ENCODE measurements around the gene PABPN1L. TPM values are rescaled to one million over a fixed set of nuclear protein-coding genes. Genes with fewer than 3 reads are reported as not detected.

PABPN1L gene
- total and polyA plus RNA-seq, 2 of the 4 experiments (the other 2 are of a cell fraction): not detected

DNA sequence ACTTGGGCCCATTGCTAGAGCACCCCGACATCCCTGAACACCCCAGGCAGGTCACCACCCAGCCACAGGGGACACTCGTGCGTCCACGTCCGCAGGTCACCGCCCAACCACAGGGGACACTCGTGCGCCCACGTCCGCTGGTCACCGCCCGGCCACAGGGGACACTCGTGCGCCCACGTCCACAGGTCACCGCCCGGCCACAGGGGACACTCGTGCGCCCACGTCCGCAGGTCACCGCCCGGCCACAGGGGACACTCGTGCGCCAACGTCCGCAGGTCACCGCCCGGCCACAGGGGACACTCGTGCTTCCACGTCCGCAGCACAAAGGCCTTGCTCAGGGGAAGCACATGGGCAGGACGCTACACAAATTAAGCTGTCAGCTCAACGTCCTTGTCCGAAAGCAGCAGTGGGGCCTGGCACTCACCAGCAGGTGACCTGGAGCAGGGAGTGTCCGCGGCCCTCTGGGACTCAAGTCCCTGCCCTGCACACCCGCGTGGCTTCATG, 27.4 kb downstream of the PABPN1L start:
- no peak overlapping the region for H3K56ac ChIP-seq (ENCODE audit: extremely low read depth, insufficient read depth, low read length)
- H3K27ac ChIP-seq (ENCODE audit: insufficient read depth, low read length): no peak overlapping the region
- H3K4me2 ChIP-seq (ENCODE audit: low read depth, low read length): no peak overlapping the region
- H3K36me3 ChIP-seq (ENCODE audit: control insufficient read depth, insufficient read depth, low read length): peaks cover 38% of the 10 kb centered on the region
- no peak overlapping the region for H3K14ac ChIP-seq (replicated peaks; ENCODE audit: low read depth, low read length)
- no peak overlapping the region for H3K4me3 ChIP-seq (ENCODE audit: insufficient read depth, low read depth, low read length)
- H3K18ac ChIP-seq (ENCODE audit: low read depth, low read length): no peak overlapping the region
- no peak overlapping the region for H2BK15ac ChIP-seq (ENCODE audit: low read depth, low read length)
- H2AK9ac ChIP-seq (replicated peaks; ENCODE audit: low read depth, low read length, poor library complexity): no peak overlapping the region
- H4K91ac ChIP-seq (ENCODE audit: insufficient read depth, low read depth, low read length): no peak overlapping the region
- H3K27me3 ChIP-seq (ENCODE audit: control insufficient read depth, insufficient read depth, low read length): no peaks in the 10 kb centered on the region
- intact Hi-C loops (cut with micrococcal nuclease) (no loop called here), dilution Hi-C loops (cut with HindIII; ENCODE audit: low sequenced_read_pairs, unreplicated experiment) (no loop called here), in situ Hi-C loops (cut with MboI; ENCODE audit: low sequenced_read_pairs) (no loop called here)
- H2BK120ac ChIP-seq (ENCODE audit: low read depth, low read length): no peak overlapping the region
- DNase-seq (no peak), ATAC-seq (ENCODE audit: low read depth) (no peak)
- H4K5ac ChIP-seq (ENCODE audit: low read depth, low read length): no peak overlapping the region
- H4K20me1 ChIP-seq (ENCODE audit: insufficient read depth, low read length): peaks cover 8% of the 10 kb centered on the region; the same call in 1 of the 2 replicates
- TF ChIP-seq NFE2L2 (IDR thresholded peaks at IDR 0.05; ENCODE audit: low read depth, low read length): no peak
- no peak for TF ChIP-seq BHLHE40 (IDR thresholded peaks at IDR 0.05; ENCODE audit: low read depth, low read length)
- no peak for TF ChIP-seq MXI1 (IDR thresholded peaks at IDR 0.05; ENCODE audit: borderline replicate concordance, low read depth, low read length)
- no peak for TF ChIP-seq RCOR1 (IDR thresholded peaks at IDR 0.05; ENCODE audit: insufficient replicate concordance, low read length)
- TF ChIP-seq, protein P1, sequence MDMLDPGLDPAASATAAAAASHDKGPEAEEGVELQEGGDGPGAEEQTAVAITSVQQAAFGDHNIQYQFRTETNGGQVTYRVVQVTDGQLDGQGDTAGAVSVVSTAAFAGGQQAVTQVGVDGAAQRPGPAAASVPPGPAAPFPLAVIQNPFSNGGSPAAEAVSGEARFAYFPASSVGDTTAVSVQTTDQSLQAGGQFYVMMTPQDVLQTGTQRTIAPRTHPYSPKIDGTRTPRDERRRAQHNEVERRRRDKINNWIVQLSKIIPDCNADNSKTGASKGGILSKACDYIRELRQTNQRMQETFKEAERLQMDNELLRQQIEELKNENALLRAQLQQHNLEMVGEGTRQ (IDR thresholded peaks at IDR 0.05; ENCODE audit: low read depth, low read length): no peak
- TF ChIP-seq MAZ (IDR thresholded peaks at IDR 0.05; ENCODE audit: borderline replicate concordance, low read depth, low read length): no peak
- no peak for TF ChIP-seq POLR2A (IDR thresholded peaks at IDR 0.05; ENCODE audit: low read depth, low read length)
- no peak for TF ChIP-seq CHD1 (IDR thresholded peaks at IDR 0.05; ENCODE audit: low read depth, low read length)
- TF ChIP-seq, protein P2, sequence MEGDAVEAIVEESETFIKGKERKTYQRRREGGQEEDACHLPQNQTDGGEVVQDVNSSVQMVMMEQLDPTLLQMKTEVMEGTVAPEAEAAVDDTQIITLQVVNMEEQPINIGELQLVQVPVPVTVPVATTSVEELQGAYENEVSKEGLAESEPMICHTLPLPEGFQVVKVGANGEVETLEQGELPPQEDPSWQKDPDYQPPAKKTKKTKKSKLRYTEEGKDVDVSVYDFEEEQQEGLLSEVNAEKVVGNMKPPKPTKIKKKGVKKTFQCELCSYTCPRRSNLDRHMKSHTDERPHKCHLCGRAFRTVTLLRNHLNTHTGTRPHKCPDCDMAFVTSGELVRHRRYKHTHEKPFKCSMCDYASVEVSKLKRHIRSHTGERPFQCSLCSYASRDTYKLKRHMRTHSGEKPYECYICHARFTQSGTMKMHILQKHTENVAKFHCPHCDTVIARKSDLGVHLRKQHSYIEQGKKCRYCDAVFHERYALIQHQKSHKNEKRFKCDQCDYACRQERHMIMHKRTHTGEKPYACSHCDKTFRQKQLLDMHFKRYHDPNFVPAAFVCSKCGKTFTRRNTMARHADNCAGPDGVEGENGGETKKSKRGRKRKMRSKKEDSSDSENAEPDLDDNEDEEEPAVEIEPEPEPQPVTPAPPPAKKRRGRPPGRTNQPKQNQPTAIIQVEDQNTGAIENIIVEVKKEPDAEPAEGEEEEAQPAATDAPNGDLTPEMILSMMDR (conservative IDR thresholded peaks at IDR 0.05; ENCODE audit: low read depth, low read length): no peak
- TF ChIP-seq, protein P3, sequence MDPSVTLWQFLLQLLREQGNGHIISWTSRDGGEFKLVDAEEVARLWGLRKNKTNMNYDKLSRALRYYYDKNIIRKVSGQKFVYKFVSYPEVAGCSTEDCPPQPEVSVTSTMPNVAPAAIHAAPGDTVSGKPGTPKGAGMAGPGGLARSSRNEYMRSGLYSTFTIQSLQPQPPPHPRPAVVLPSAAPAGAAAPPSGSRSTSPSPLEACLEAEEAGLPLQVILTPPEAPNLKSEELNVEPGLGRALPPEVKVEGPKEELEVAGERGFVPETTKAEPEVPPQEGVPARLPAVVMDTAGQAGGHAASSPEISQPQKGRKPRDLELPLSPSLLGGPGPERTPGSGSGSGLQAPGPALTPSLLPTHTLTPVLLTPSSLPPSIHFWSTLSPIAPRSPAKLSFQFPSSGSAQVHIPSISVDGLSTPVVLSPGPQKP (IDR thresholded peaks at IDR 0.05; ENCODE audit: borderline replicate concordance, low read depth, low read length): no peak
- no peak for TF ChIP-seq RFX5 (IDR thresholded peaks at IDR 0.05; ENCODE audit: low read depth, low read length)
- no peak for TF ChIP-seq MAFK (IDR thresholded peaks at IDR 0.05; ENCODE audit: low read depth, low read length)
- TF ChIP-seq SMC3 (IDR thresholded peaks at IDR 0.05; ENCODE audit: low read depth, low read length): no peak
- TF ChIP-seq CEBPB (IDR thresholded peaks at IDR 0.05; ENCODE audit: low read depth, low read length): no peak
- TF ChIP-seq RAD21 (IDR thresholded peaks at IDR 0.05; ENCODE audit: low read length): no peak
- no peak for TF ChIP-seq FOS (IDR thresholded peaks at IDR 0.05; ENCODE audit: low read depth, low read length)
- no peak overlapping the region for H2AFZ ChIP-seq (replicated peaks; ENCODE audit: low read length, poor library complexity)
- 91% methylated on average over 28 of the region's 39 CpGs; no CpG with 5 or more reads in 1 of the 2 experiments for whole genome bisulfite sequencing, 2 experiments (ENCODE audit: extremely low coverage in 2 of 2, insufficient read length in 1 of 2)
- H3K9me1 ChIP-seq (ENCODE audit: insufficient read depth, low read length): no peaks in the 10 kb centered on the region
- H3K23ac ChIP-seq (ENCODE audit: low read depth, low read length): no peak overlapping the region
- no peak overlapping the region for H2AK5ac ChIP-seq (ENCODE audit: low read depth, low read length)
- ChIA-PET CTCF (no interaction called here), POLR2A (ENCODE audit: unreplicated experiment) (no interaction called here)
- no peak overlapping the region for H2BK5ac ChIP-seq (ENCODE audit: low read depth, low read length, poor library complexity, severe bottlenecking)
- peaks cover 0 to 4% of the 10 kb centered on the region in 2 experiments; a peak in 1 of 4 replicates for H3K79me1 ChIP-seq (ENCODE audit: low read depth in 1 of 2, low read length in 2 of 2)
- no peak overlapping the region for H4K8ac ChIP-seq (ENCODE audit: low read depth in 2 of 2, low read length in 2 of 2)
- no peak overlapping the region for H3K9ac ChIP-seq (ENCODE audit: low read depth, low read length)
- BruUV-seq (replicated peaks): no TSS peak
- H2BK20ac ChIP-seq (ENCODE audit: low read depth, low read length): no peak overlapping the region
- no peaks in the 10 kb centered on the region for H3K4me1 ChIP-seq (ENCODE audit: control insufficient read depth, insufficient read depth, low read length)
- no peak overlapping the region for H3K4ac ChIP-seq (ENCODE audit: low read depth, low read length)
- H3K9me3 ChIP-seq (ENCODE audit: control insufficient read depth, insufficient read depth, low read length): no peaks in the 10 kb centered on the region

Measured in IMR-90 (cell line).